ENCODE measurements around the gene CDK7.
"Not testable (repeated sequence)": the region's sequence is repeated elsewhere in the genome, so short reads cannot be mapped to it uniquely, and the experiment has no call there.

The CDK7 gene

DNA sequence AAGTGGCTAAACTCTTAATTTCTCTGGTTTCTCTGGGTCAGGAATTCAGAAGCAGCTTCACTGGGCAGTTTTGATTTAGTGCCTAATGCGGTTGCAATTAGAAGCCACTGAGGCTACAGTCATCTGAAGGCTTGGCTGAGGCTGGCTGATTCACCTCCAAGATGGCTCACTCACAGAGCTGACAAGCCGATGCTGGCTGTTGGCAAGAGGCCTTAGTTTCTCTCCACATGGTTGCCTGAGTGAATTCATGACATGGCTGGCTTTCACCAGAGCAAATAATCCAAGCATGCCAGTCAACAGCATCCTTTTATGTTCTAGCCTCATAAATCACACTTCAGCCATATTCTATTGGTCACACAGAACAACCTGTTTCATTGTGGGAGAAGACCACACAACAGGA is 2.8 kb upstream of the CDK7 start:
- H3K9me3 ChIP-seq (ENCODE audit: control insufficient read depth in 2 of 2, low read length in 2 of 2): no peaks in the 10 kb centered on the region
- no peak overlapping the region for H3K9ac ChIP-seq (ENCODE audit: low read depth in 1 of 2, low read length in 2 of 2)
- H3K27me3 ChIP-seq (ENCODE audit: control insufficient read depth in 2 of 2, insufficient read depth in 2 of 2, low read length in 2 of 2): no peaks in the 10 kb centered on the region
- H3K36me3 ChIP-seq (ENCODE audit: control insufficient read depth in 2 of 2, insufficient read depth in 2 of 2, low read length in 2 of 2): peaks cover 16 to 17% of the 10 kb centered on the region in 2 donors
- no peak overlapping the region for H3K27ac ChIP-seq (ENCODE audit: low read depth in 2 of 2, low read length in 2 of 2)
- no peak overlapping the region for H3K4me3 ChIP-seq (ENCODE audit: low read length in 2 of 2)
- H3K4me1 ChIP-seq (ENCODE audit: control insufficient read depth in 2 of 2, insufficient read depth in 2 of 2, low read length in 2 of 2): peaks cover 9 to 15% of the 10 kb centered on the region in 2 donors

DNA sequence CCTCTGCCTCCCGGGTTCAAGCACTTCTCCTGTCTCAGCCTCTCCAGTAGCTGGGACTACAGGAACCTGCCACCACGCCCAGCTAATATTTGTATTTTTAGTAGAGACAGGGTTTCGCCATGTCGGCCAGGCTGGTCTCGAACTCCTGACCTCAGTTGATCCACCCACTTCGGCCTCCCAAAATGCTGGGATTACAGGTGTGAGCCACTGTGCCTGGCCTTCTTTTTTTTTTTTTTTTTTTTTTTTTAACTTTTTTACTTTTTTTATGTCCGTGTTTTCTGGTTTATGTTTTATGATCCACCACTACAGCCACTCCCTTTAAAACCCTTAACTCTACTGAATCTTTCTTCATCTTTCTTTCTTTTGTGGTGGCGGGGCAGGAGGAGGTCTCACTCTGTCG is 2.0 kb downstream of the CDK7 start:
- H3K27me3 ChIP-seq (ENCODE audit: control insufficient read depth in 2 of 2, insufficient read depth in 2 of 2, low read length in 2 of 2); H3K36me3 ChIP-seq (ENCODE audit: control insufficient read depth in 2 of 2, insufficient read depth in 2 of 2, low read length in 2 of 2); H3K27ac ChIP-seq (ENCODE audit: low read depth in 2 of 2, low read length in 2 of 2); H3K9ac ChIP-seq (ENCODE audit: low read depth in 1 of 2, low read length in 2 of 2); H3K4me3 ChIP-seq (ENCODE audit: low read length in 2 of 2); H3K9me3 ChIP-seq (ENCODE audit: control insufficient read depth in 2 of 2, low read length in 2 of 2): not testable (repeated sequence)
- H3K4me1 ChIP-seq (ENCODE audit: control insufficient read depth in 2 of 2, insufficient read depth in 2 of 2, low read length in 2 of 2): peaks cover 11 to 15% of the 10 kb centered on the region in 2 donors

DNA sequence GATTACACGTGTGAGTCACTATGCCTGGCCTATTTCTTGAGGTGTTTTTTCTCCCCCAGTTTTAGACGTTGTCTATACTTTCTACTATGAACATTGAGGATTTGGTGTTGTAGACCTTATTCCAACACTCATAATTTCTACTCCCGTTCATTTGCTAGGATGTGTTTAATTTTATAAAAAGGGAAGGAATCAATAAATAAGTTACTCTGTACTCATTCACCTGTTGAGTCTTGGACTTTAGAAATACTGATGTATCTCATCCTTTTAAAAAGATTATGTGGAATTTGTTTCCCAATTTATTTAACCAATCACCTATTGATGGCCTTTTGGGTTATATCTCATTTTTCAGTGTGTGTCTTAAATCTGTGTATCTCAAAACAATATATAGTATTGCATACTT is 3.2 kb downstream of the CDK7 start:
- Histone ChIP-seq H3K36me3 (ENCODE audit: control insufficient read depth in 2 of 2, insufficient read depth in 2 of 2, low read length in 2 of 2) (peaks cover 0 to 5% of the 10 kb centered on the region in 2 donors), H3K4me3 (ENCODE audit: low read length in 2 of 2) (no peak overlapping the region), H3K27me3 (ENCODE audit: control insufficient read depth in 2 of 2, insufficient read depth in 2 of 2, low read length in 2 of 2) (no peaks in the 10 kb centered on the region), H3K9ac (ENCODE audit: low read depth in 1 of 2, low read length in 2 of 2) (no peak overlapping the region), H3K9me3 (ENCODE audit: control insufficient read depth in 2 of 2, low read length in 2 of 2) (no peaks in the 10 kb centered on the region), H3K27ac (ENCODE audit: low read depth in 2 of 2, low read length in 2 of 2) (no peak overlapping the region), H3K4me1 (ENCODE audit: control insufficient read depth in 2 of 2, insufficient read depth in 2 of 2, low read length in 2 of 2) (peaks cover 11 to 15% of the 10 kb centered on the region in 2 donors)

- H3K4me1 ChIP-seq (ENCODE audit: control insufficient read depth in 2 of 2, insufficient read depth in 2 of 2, low read length in 2 of 2): peaks cover 11 to 14% of the 10 kb centered on the region in 2 donors
- H3K9ac ChIP-seq (ENCODE audit: low read depth in 1 of 2, low read length in 2 of 2): no peak overlapping the region
- no peaks in the 10 kb centered on the region for H3K27me3 ChIP-seq (ENCODE audit: control insufficient read depth in 2 of 2, insufficient read depth in 2 of 2, low read length in 2 of 2)
- no peaks in the 10 kb centered on the region for H3K9me3 ChIP-seq (ENCODE audit: control insufficient read depth in 2 of 2, low read length in 2 of 2)
- peaks cover 0 to 5% of the 10 kb centered on the region in 2 donors for H3K36me3 ChIP-seq (ENCODE audit: control insufficient read depth in 2 of 2, insufficient read depth in 2 of 2, low read length in 2 of 2)
- H3K4me3 ChIP-seq (ENCODE audit: low read length in 2 of 2): no peak overlapping the region
- H3K27ac ChIP-seq (ENCODE audit: low read depth in 2 of 2, low read length in 2 of 2): no peak overlapping the region
Observed at GRCh38 chr5:69238760-69239251, 4.1 kb downstream of the CDK7 start.

GRCh38 chr5:69242215-69242927 is 7.7 kb downstream of the CDK7 start:
- Histone ChIP-seq H3K9me3 (ENCODE audit: control insufficient read depth in 2 of 2, low read length in 2 of 2) (no peaks in the 10 kb centered on the region), H3K36me3 (ENCODE audit: control insufficient read depth in 2 of 2, insufficient read depth in 2 of 2, low read length in 2 of 2) (peaks cover 0 to 5% of the 10 kb centered on the region in 2 donors), H3K9ac (ENCODE audit: low read depth in 1 of 2, low read length in 2 of 2) (no peak overlapping the region), H3K4me3 (ENCODE audit: low read length in 2 of 2) (no peak overlapping the region), H3K4me1 (ENCODE audit: control insufficient read depth in 2 of 2, insufficient read depth in 2 of 2, low read length in 2 of 2) (no peaks in the 10 kb centered on the region), H3K27ac (ENCODE audit: low read depth in 2 of 2, low read length in 2 of 2) (no peak overlapping the region), H3K27me3 (ENCODE audit: control insufficient read depth in 2 of 2, insufficient read depth in 2 of 2, low read length in 2 of 2) (no peaks in the 10 kb centered on the region)

DNA sequence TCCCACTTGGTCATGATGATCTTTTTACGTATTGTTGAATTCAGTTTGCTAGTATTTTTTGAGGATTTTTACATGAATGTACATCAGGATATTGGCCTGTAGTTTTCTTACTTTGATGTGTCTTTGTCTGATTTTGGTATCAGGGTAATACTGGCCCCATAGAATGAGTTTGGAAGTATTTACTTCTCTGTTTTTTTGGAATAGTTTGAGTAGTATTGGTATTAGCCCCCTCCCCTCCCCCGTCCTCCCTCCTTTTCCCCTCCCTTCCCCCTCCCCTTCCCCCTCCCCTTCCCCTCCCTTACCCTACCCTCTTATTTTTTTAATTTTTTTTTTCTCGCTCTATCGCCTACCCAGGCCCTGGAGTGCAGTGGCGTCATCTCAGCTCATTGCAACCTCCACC is 10.3 kb downstream of the CDK7 start:
- H3K36me3 ChIP-seq (ENCODE audit: control insufficient read depth in 2 of 2, insufficient read depth in 2 of 2, low read length in 2 of 2): peaks cover 0 to 2% of the 10 kb centered on the region in 2 donors
- no peaks in the 10 kb centered on the region for H3K4me1 ChIP-seq (ENCODE audit: control insufficient read depth in 2 of 2, insufficient read depth in 2 of 2, low read length in 2 of 2)
- no peak overlapping the region for H3K27ac ChIP-seq (ENCODE audit: low read depth in 2 of 2, low read length in 2 of 2)
- no peak overlapping the region for H3K9ac ChIP-seq (ENCODE audit: low read depth in 1 of 2, low read length in 2 of 2)
- no peaks in the 10 kb centered on the region for H3K9me3 ChIP-seq (ENCODE audit: control insufficient read depth in 2 of 2, low read length in 2 of 2)
- H3K4me3 ChIP-seq (ENCODE audit: low read length in 2 of 2): no peak overlapping the region
- no peaks in the 10 kb centered on the region for H3K27me3 ChIP-seq (ENCODE audit: control insufficient read depth in 2 of 2, insufficient read depth in 2 of 2, low read length in 2 of 2)

- Histone ChIP-seq H3K36me3 (ENCODE audit: control insufficient read depth in 2 of 2, insufficient read depth in 2 of 2, low read length in 2 of 2) (peaks cover 0 to 3% of the 10 kb centered on the region in 2 donors), H3K27me3 (ENCODE audit: control insufficient read depth in 2 of 2, insufficient read depth in 2 of 2, low read length in 2 of 2) (no peaks in the 10 kb centered on the region), H3K9me3 (ENCODE audit: control insufficient read depth in 2 of 2, low read length in 2 of 2) (no peaks in the 10 kb centered on the region), H3K4me1 (ENCODE audit: control insufficient read depth in 2 of 2, insufficient read depth in 2 of 2, low read length in 2 of 2) (no peaks in the 10 kb centered on the region), H3K4me3 (ENCODE audit: low read length in 2 of 2) (no peak overlapping the region), H3K27ac (ENCODE audit: low read depth in 2 of 2, low read length in 2 of 2) (no peak overlapping the region), H3K9ac (ENCODE audit: low read depth in 1 of 2, low read length in 2 of 2) (no peak overlapping the region)
Observed at GRCh38 chr5:69248019-69248418, 13.3 kb downstream of the CDK7 start.

- Histone ChIP-seq H3K36me3 (ENCODE audit: control insufficient read depth in 2 of 2, insufficient read depth in 2 of 2, low read length in 2 of 2) (peaks cover 0 to 4% of the 10 kb centered on the region in 2 donors), H3K4me1 (ENCODE audit: control insufficient read depth in 2 of 2, insufficient read depth in 2 of 2, low read length in 2 of 2) (no peaks in the 10 kb centered on the region), H3K9ac (ENCODE audit: low read depth in 1 of 2, low read length in 2 of 2) (no peak overlapping the region), H3K27ac (ENCODE audit: low read depth in 2 of 2, low read length in 2 of 2) (no peak overlapping the region), H3K4me3 (ENCODE audit: low read length in 2 of 2) (no peak overlapping the region), H3K27me3 (ENCODE audit: control insufficient read depth in 2 of 2, insufficient read depth in 2 of 2, low read length in 2 of 2) (no peaks in the 10 kb centered on the region), H3K9me3 (ENCODE audit: control insufficient read depth in 2 of 2, low read length in 2 of 2) (no peaks in the 10 kb centered on the region)
Observed at GRCh38 chr5:69250593-69250992, 15.9 kb downstream of the CDK7 start.

GRCh38 chr5:69252437-69252836 is 17.8 kb downstream of the CDK7 start:
- no peak overlapping the region for H3K27ac ChIP-seq (ENCODE audit: low read depth in 2 of 2, low read length in 2 of 2)
- no peak overlapping the region for H3K4me3 ChIP-seq (ENCODE audit: low read length in 2 of 2)
- H3K27me3 ChIP-seq (ENCODE audit: control insufficient read depth in 2 of 2, insufficient read depth in 2 of 2, low read length in 2 of 2): no peaks in the 10 kb centered on the region
- H3K36me3 ChIP-seq (ENCODE audit: control insufficient read depth in 2 of 2, insufficient read depth in 2 of 2, low read length in 2 of 2): peaks cover 7 to 15% of the 10 kb centered on the region in 2 donors
- H3K9me3 ChIP-seq (ENCODE audit: control insufficient read depth in 2 of 2, low read length in 2 of 2): no peaks in the 10 kb centered on the region
- H3K4me1 ChIP-seq (ENCODE audit: control insufficient read depth in 2 of 2, insufficient read depth in 2 of 2, low read length in 2 of 2): no peaks in the 10 kb centered on the region
- no peak overlapping the region for H3K9ac ChIP-seq (ENCODE audit: low read depth in 1 of 2, low read length in 2 of 2)

GRCh38 chr5:69255940-69256339 is 21.3 kb downstream of the CDK7 start:
- H3K27ac ChIP-seq (ENCODE audit: low read depth in 2 of 2, low read length in 2 of 2); H3K9ac ChIP-seq (ENCODE audit: low read depth in 1 of 2, low read length in 2 of 2); H3K27me3 ChIP-seq (ENCODE audit: control insufficient read depth in 2 of 2, insufficient read depth in 2 of 2, low read length in 2 of 2); H3K9me3 ChIP-seq (ENCODE audit: control insufficient read depth in 2 of 2, low read length in 2 of 2); H3K4me3 ChIP-seq (ENCODE audit: low read length in 2 of 2); H3K4me1 ChIP-seq (ENCODE audit: control insufficient read depth in 2 of 2, insufficient read depth in 2 of 2, low read length in 2 of 2): not testable (repeated sequence)
- peaks cover 21 to 27% of the 10 kb centered on the region in 2 donors for H3K36me3 ChIP-seq (ENCODE audit: control insufficient read depth in 2 of 2, insufficient read depth in 2 of 2, low read length in 2 of 2)
